Cardiac muscle cell (in vitro differentiated cells and primary cell): ENCODE results near the gene TAB3. TPM values are rescaled to one million over a fixed set of nuclear protein-coding genes. Genes with fewer than 3 reads are reported as not detected.

Source experiments
- DNase-seq, 2 donors: peaks; one replicate each; pipeline versions ENCODE4 v3.0.0 to v3.0.0-alpha.2; 2010 to 2017; ENCODE audit warnings: low read depth in 1 of 2, low spot score in 1 of 2
- H3K27ac ChIP-seq: fragments of 200-600 bp; sonication (generic); 2 replicates; pipeline ENCODE4 v1.5.1; 2016
- H3K27me3 ChIP-seq: fragments of 200-600 bp; sonication (generic); 2 replicates; pipeline ENCODE4 v1.6.0; 2016; ENCODE audit warnings: control low read depth
- H3K36me3 ChIP-seq: fragments of 200-600 bp; sonication (generic); 2 replicates; pipeline ENCODE4 v1.5.1; 2016; ENCODE audit warnings: control low read depth
- H3K4me1 ChIP-seq: fragments of 200-600 bp; sonication (generic); 2 replicates; pipeline ENCODE4 v1.8.1; 2017; ENCODE audit warnings: low read depth, mild to moderate bottlenecking, mixed run types
- H3K4me3 ChIP-seq: fragments of 200-600 bp; sonication (generic); 2 replicates; pipeline ENCODE4 v1.5.1; 2016; ENCODE audit warnings: mild to moderate bottlenecking
- H3K9me3 ChIP-seq: fragments of 200-600 bp; sonication (generic); 2 replicates; pipeline ENCODE4 v1.5.1; 2017; ENCODE audit warnings: low read depth, mild to moderate bottlenecking, control low read depth
- polyA plus RNA-seq: library from polyadenylated mRNA; unstranded; fragments of >200 nt; fragmentation: Nextera tagmentation; extraction: Ambion mirVana; gene quantifications from 2 replicates; pipeline ENCODE4 v1.2.1, GENCODE V29; 2016
- total RNA-seq: library from RNA; depleted of rRNA; stranded (reverse); fragments of >200 nt; gene quantifications from 2 replicates; pipeline ENCODE4 v1.2.3, GENCODE V29; 2016
- TF ChIP-seq, protein P1 (sequence below): IDR thresholded peaks from 2 replicates; pipeline ENCODE4 v1.5.1; 2012; ENCODE audit warnings: low read depth, mild to moderate bottlenecking, low read length

TAB3 gene
- total and polyA plus RNA-seq, 2 experiments from 2014 or later, result 10.1 to 32.3 TPM

- TF ChIP-seq, protein P1, sequence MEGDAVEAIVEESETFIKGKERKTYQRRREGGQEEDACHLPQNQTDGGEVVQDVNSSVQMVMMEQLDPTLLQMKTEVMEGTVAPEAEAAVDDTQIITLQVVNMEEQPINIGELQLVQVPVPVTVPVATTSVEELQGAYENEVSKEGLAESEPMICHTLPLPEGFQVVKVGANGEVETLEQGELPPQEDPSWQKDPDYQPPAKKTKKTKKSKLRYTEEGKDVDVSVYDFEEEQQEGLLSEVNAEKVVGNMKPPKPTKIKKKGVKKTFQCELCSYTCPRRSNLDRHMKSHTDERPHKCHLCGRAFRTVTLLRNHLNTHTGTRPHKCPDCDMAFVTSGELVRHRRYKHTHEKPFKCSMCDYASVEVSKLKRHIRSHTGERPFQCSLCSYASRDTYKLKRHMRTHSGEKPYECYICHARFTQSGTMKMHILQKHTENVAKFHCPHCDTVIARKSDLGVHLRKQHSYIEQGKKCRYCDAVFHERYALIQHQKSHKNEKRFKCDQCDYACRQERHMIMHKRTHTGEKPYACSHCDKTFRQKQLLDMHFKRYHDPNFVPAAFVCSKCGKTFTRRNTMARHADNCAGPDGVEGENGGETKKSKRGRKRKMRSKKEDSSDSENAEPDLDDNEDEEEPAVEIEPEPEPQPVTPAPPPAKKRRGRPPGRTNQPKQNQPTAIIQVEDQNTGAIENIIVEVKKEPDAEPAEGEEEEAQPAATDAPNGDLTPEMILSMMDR, result no peak
- Histone ChIP-seq H3K27me3 (no peaks in the 10 kb centered on the region), H3K9me3 (no peaks in the 10 kb centered on the region), H3K36me3 (no peaks in the 10 kb centered on the region), H3K27ac (no peak overlapping the region), H3K4me3 (no peak overlapping the region), H3K4me1 (no peaks in the 10 kb centered on the region)
- DNase-seq, result no peak
Measured at GRCh38 chrX:30930143-30930542, 41.1 kb upstream of the TAB3 start.

DNA sequence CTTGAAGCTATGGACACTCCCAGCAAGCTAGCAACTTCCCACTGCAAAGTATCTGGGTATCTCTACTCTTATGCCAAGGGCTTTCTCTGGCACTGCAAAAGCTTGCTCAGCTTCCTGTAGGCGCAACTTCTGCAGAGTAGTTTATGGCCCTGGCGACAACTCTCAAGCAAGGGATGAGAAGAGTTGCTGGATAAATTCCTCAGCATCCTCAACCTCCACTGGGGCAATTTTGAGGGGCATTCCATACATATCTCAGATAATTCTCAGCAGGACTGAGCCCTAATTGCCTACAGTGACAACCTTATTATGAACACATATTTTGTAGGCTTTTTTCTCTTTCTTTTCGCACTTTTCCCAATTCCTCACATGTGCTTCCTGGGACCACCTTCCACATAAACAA is 31.2 kb upstream of the TAB3 start:
- no peaks in the 10 kb centered on the region for H3K36me3 ChIP-seq
- H3K27ac ChIP-seq, result no peak overlapping the region
- H3K27me3 ChIP-seq, result no peaks in the 10 kb centered on the region
- H3K9me3 ChIP-seq, result no peaks in the 10 kb centered on the region
- H3K4me1 ChIP-seq, result no peaks in the 10 kb centered on the region
- no peak for DNase-seq
- TF ChIP-seq, protein P1, result no peak
- H3K4me3 ChIP-seq, result no peak overlapping the region

DNA sequence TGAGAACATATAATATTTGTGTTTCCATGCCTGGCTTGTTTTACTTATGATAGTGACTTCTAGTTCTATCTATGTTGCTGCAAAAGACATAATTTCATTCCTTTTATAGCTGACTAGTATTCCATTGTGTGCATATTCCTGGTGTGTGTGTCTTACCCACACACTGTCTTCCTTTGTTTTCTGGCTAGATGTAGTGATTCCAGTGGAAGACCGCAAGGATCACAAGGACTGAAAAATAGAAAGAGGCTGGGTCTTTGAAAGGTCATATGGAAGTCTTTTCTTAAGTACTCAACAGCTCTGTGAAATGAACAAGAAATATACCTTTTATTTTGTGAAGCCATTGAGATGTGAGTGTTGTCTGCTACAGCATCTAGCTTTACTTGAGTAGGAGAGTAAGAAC is 29.4 kb upstream of the TAB3 start:
- no peaks in the 10 kb centered on the region for H3K36me3 ChIP-seq
- no peak overlapping the region for H3K4me3 ChIP-seq
- DNase-seq, result no peak
- TF ChIP-seq, protein P1, result no peak
- no peaks in the 10 kb centered on the region for H3K27me3 ChIP-seq
- no peaks in the 10 kb centered on the region for H3K9me3 ChIP-seq
- no peak overlapping the region for H3K27ac ChIP-seq
- H3K4me1 ChIP-seq, result no peaks in the 10 kb centered on the region

DNA sequence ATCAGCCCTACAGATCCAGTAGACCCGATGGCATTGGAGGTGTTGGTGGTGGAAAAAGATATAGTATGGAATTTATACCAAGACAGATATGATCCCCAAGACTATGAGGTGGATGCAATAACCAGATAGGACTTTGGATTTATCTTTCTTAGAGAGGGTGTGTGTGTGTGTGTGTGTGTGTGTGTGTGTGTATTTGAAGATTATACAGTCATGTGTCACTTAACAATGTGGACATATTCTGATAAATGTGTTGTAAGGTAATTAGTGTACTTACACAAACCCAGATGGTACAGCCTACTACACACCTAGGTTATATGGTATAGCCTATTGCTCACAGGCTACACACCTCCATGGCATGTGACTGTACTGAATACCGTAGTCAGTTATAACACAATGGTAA is 24.4 kb upstream of the TAB3 start:
- TF ChIP-seq, protein P1, result no peak
- no peaks in the 10 kb centered on the region for H3K9me3 ChIP-seq
- H3K27ac ChIP-seq, result no peak overlapping the region
- H3K4me1 ChIP-seq, result peaks cover 12% of the 10 kb centered on the region
- DNase-seq, result no peak
- no peaks in the 10 kb centered on the region for H3K36me3 ChIP-seq
- no peak overlapping the region for H3K4me3 ChIP-seq
- no peaks in the 10 kb centered on the region for H3K27me3 ChIP-seq

DNA sequence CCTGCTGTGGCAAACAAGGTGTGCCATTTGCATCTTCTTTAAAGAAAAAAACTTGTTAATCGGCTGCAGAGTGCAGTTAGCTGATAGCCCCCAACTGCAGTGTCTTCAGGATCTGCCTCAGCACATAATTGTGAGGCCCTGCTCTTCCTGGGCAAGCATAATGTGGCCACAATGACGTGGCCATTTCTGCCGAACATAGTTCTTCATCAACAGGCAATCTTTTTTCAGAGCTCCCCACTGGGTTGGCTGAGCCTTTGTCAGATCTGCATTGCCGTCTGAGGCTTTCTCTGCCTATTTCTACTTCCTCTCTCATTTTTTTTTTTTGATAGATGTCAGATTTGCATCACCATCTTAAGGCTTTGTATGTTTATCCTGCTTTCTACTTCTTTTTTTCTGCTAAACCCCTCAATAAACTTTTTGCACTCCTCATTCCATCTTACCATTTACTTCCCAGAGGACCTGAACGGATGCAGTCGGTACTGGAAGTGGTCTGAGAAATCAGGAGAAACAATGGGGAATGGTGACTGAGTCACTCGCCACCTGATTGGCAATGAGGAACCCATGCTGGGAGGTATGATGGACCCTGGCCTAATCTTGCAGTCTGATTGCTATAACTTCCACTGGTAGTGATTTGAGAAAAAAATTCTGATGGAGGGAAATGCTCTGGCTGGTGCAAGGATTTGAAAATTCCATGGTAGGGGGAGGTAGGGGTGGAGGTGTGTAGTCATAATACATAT is 21.2 kb upstream of the TAB3 start:
- DNase-seq, result peak in 1 of 2 donors; percentile 6
- peaks cover 15% of the 10 kb centered on the region for H3K4me1 ChIP-seq
- H3K4me3 ChIP-seq, result no peak overlapping the region
- H3K36me3 ChIP-seq, result no peaks in the 10 kb centered on the region
- no peaks in the 10 kb centered on the region for H3K27me3 ChIP-seq
- no peaks in the 10 kb centered on the region for H3K9me3 ChIP-seq
- TF ChIP-seq, protein P1, result no peak
- no peak overlapping the region for H3K27ac ChIP-seq
